ENCODE measurements around the gene GRK2.

The GRK2 gene

GRCh38 chr11:67304511-67305113 is 38.3 kb downstream of the GRK2 start:
- TF ChIP-seq CTCF (IDR thresholded peaks at IDR 0.05; ENCODE audit: low read depth, low read length), result no peak
- peak overlapping the region; percentile 53 for H3K4me3 ChIP-seq (ENCODE audit: low read depth, low read length)
- in situ Hi-C loops (cut with HindIII; ENCODE audit: low sequenced_read_pairs), result no loop called here
- DNase-seq (ENCODE audit: low read depth, low spot score), result no peak

DNA sequence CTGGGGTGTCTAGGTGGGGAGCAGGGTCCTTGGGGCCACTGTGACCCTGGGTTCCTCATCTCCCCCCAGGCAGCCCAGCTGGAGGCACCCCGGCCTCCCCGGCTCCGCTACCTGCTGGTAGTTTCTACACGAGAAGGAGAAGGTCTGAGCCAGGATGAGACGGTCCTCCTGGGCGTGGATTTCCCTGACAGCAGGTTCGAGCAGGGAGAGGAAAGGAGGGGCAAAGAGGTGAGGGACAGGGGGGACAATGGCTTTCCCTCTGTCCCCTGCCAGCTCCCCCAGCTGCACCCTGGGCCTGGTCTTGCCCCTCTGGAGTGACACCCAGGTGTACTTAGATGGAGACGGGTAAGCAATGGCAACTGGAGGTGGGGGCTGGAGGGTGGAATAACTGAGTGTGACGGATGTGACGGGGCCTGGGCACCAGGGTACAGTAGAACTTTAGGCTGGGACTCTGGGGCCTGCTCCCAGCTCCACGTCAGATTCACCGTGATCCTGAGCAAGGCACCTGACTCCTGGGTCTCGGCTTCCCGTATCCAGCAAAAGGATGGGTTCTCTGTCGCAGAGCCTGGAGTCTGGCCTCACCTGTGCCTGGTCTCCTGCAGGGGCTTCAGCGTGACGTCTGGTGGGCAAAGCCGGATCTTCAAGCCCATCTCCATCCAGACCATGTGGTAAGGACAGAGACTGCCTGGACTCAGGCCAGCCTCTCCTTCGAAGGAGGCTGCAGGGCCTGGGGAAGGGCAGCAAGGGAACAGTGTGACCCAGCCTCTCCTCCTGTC is 40.7 kb downstream of the GRK2 start:
- in situ Hi-C loops (cut with HindIII; ENCODE audit: low sequenced_read_pairs), result no loop called here
- TF ChIP-seq CTCF (IDR thresholded peaks at IDR 0.05; ENCODE audit: low read depth, low read length), result no peak
- H3K4me3 ChIP-seq (ENCODE audit: low read depth, low read length), result no peak overlapping the region
- no peak for DNase-seq (ENCODE audit: low read depth, low spot score)

DNA sequence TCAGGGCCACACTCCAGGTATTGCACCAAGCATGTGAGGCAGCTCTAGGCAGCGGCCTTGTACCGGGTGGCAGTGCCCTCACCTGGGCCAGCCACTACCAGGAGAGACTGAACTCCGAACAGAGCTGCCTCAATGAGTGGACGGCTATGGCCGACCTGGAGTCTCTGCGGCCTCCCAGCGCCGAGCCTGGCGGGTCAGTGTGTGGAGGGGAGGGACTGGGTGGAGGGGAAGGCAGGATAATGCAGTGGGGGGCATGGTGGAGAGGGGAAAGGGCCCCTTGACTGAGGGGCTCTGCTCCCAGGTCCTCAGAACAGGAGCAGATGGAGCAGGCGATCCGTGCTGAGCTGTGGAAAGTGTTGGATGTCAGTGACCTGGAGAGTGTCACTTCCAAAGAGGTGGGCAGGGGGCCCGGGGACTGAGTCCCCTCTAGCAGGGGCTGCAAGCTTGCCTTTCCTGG is 41.3 kb downstream of the GRK2 start:
- no peak for TF ChIP-seq CTCF (IDR thresholded peaks at IDR 0.05; ENCODE audit: low read depth, low read length)
- in situ Hi-C loops (cut with HindIII; ENCODE audit: low sequenced_read_pairs), result no loop called here
- no peak overlapping the region for H3K4me3 ChIP-seq (ENCODE audit: low read depth, low read length)
- DNase-seq (ENCODE audit: low read depth, low spot score), result no peak

- DNase-seq (ENCODE audit: low read depth, low spot score), result no peak
- TF ChIP-seq CTCF (IDR thresholded peaks at IDR 0.05; ENCODE audit: low read depth, low read length), result no peak
- in situ Hi-C loops (cut with HindIII; ENCODE audit: low sequenced_read_pairs), result no loop called here
- no peak overlapping the region for H3K4me3 ChIP-seq (ENCODE audit: low read depth, low read length)
Measured at GRCh38 chr11:67308031-67308866, 42.0 kb downstream of the GRK2 start.

- H3K4me3 ChIP-seq (ENCODE audit: low read depth, low read length), result no peak overlapping the region
- in situ Hi-C loops (cut with HindIII; ENCODE audit: low sequenced_read_pairs), result no loop called here
- TF ChIP-seq CTCF (IDR thresholded peaks at IDR 0.05; ENCODE audit: low read depth, low read length), result no peak
- no peak for DNase-seq (ENCODE audit: low read depth, low spot score)
Measured at GRCh38 chr11:67309166-67309565, 42.9 kb downstream of the GRK2 start.

DNA sequence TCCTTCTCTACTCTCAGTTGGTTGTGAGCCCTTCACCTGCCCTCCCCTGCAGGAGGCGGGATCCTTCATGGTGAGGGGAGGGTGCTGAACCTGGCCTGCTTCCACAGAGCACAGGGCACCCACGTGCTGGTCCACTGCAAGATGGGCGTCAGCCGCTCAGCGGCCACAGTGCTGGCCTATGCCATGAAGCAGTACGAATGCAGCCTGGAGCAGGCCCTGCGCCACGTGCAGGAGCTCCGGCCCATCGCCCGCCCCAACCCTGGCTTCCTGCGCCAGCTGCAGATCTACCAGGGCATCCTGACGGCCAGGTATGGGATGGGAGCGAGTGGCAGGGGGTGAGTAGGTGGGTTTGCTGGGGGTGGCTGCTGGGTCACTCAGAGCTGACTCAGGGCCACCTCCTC is 43.4 kb downstream of the GRK2 start:
- DNase-seq (ENCODE audit: low read depth, low spot score), result no peak
- no peak for TF ChIP-seq CTCF (IDR thresholded peaks at IDR 0.05; ENCODE audit: low read depth, low read length)
- no peak overlapping the region for H3K4me3 ChIP-seq (ENCODE audit: low read depth, low read length)
- in situ Hi-C loops (cut with HindIII; ENCODE audit: low sequenced_read_pairs), result no loop called here

All from astrocyte of the spinal cord (primary cell).